Type B pancreatic cell (in vitro differentiated cells): ENCODE results near the gene ITPR2. TPM values are rescaled to one million over a fixed set of nuclear protein-coding genes. Genes with fewer than 3 reads are reported as not detected.
"Not testable (repeated sequence)": the region's sequence is repeated elsewhere in the genome, so short reads cannot be mapped to it uniquely, and the experiment has no call there.

Source experiments
- DNase-seq: peaks from one replicate; pipeline ENCODE4 v3.0.0; 2021; ENCODE audit warnings: mixed read lengths; ENCODE audit not compliant: unreplicated experiment; ENCODE audit errors: extremely low spot score
- H3K27ac Mint-ChIP-seq: 2 replicates; pipeline ENCODE4 v1.8.0; 2021; ENCODE audit warnings: mild to moderate bottlenecking, mixed read lengths
- H3K27me3 Mint-ChIP-seq: 2 replicates; pipeline ENCODE4 v1.8.0; 2021; ENCODE audit warnings: mixed read lengths
- H3K36me3 Mint-ChIP-seq: 2 replicates; pipeline ENCODE4 v1.8.0; 2021; ENCODE audit warnings: mixed read lengths
- H3K4me1 Mint-ChIP-seq: one replicate; pipeline ENCODE4 v1.8.0; 2021; ENCODE audit warnings: mixed read lengths; ENCODE audit not compliant: unreplicated experiment
- H3K4me3 Mint-ChIP-seq: 2 replicates; pipeline ENCODE4 v1.8.0; 2021; ENCODE audit warnings: mild to moderate bottlenecking, mixed read lengths
- H3K9me3 Mint-ChIP-seq: 2 replicates; pipeline ENCODE4 v1.8.0; 2021; ENCODE audit warnings: mixed read lengths
- CTCF ChIP-seq: fragments of 200-600 bp; sonication (generic); conservative IDR thresholded peaks from 2 replicates; pipeline ENCODE4 v1.5.0; 2021; ENCODE audit warnings: antibody characterized with exemption, mild to moderate bottlenecking
- total RNA-seq: library from RNA; stranded (reverse); gene quantifications from 2 replicates; pipeline ENCODE4 v1.2.1, GENCODE V29; 2021; ENCODE audit warnings: low replicate concordance

The ITPR2 gene
- total RNA-seq, 1 donor from 2014 or later: 33.7 TPM

DNA sequence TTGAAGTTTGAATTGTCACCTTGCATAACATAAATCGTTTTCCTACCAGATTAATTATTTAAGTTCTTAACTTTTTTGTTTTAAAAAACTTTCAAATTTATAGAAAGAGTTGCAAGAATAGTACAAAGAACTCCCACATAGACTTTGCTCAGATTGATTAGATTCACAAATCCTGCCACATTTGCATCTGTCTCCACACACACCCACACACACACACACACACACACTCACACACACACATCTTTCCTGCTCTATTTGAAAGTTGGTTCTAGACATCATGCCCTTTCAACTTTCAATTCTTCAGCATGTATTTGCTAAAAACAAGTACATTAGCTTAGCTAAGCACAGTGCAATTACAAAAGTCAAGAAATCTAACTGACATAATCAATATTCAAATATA is 184.0 kb downstream of the ITPR2 start:
- DNase-seq: no peak
- Mint-ChIP-seq H3K27me3 (no peaks in the 10 kb centered on the region), H3K27ac (peak overlapping the region; percentile 13), H3K4me3 (no peak overlapping the region), H3K9me3 (no peaks in the 10 kb centered on the region), H3K36me3 (peaks cover 69% of the 10 kb centered on the region), H3K4me1 (no peaks in the 10 kb centered on the region)
- no peak for TF ChIP-seq CTCF

DNA sequence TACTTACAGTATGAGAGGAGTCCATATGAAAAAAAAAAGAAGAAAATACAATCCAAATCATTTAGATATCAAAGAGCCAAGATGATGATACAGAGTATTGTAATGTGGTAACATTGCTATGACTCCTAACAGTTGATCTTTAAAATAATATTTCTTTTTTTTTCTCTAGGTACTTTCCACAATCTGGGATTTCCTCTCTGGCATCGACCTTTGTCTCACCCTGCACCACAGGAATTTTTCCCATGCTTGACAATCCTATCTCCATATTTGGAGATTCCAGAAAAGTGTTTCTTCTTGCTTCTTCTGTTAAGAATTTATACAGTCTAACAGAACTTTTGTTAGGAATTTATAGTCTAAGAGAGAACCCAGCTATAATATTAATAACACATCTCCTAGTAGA is 184.4 kb downstream of the ITPR2 start:
- H3K27ac Mint-ChIP-seq: no peak overlapping the region
- H3K4me3 Mint-ChIP-seq: no peak overlapping the region
- H3K4me1 Mint-ChIP-seq: no peaks in the 10 kb centered on the region
- no peak for DNase-seq
- peaks cover 68% of the 10 kb centered on the region for H3K36me3 Mint-ChIP-seq
- no peaks in the 10 kb centered on the region for H3K27me3 Mint-ChIP-seq
- TF ChIP-seq CTCF: no peak
- no peaks in the 10 kb centered on the region for H3K9me3 Mint-ChIP-seq

DNA sequence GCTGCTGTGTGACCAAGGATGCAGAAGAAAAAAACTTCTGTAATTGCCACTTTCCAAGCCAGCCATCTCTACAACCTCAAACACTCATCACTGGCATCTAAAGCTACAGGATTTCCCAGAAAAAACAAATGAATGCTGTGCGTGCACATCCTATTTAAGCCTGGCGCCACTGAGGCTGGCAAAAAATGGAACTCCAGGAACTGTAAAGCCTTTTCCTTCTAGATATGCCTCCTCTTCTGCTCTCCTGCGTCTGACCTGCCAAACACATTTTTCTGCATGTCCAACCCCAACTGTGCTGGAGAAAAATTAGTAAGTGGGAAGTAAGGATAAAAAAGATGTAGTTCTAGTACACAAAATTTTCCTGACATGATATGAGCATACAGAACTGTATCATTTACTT is 184.9 kb downstream of the ITPR2 start:
- TF ChIP-seq CTCF: no peak
- H3K4me3 Mint-ChIP-seq: no peak overlapping the region
- H3K27me3 Mint-ChIP-seq: no peaks in the 10 kb centered on the region
- H3K9me3 Mint-ChIP-seq: no peaks in the 10 kb centered on the region
- peaks cover 72% of the 10 kb centered on the region for H3K36me3 Mint-ChIP-seq
- H3K4me1 Mint-ChIP-seq: no peaks in the 10 kb centered on the region
- H3K27ac Mint-ChIP-seq: no peak overlapping the region
- no peak for DNase-seq

GRCh38 chr12:26647088-26647487 is 185.9 kb downstream of the ITPR2 start:
- H3K4me3 Mint-ChIP-seq: no peak overlapping the region
- TF ChIP-seq CTCF: no peak
- H3K9me3 Mint-ChIP-seq: no peaks in the 10 kb centered on the region
- H3K4me1 Mint-ChIP-seq: no peaks in the 10 kb centered on the region
- no peak overlapping the region for H3K27ac Mint-ChIP-seq
- peaks cover 66% of the 10 kb centered on the region for H3K36me3 Mint-ChIP-seq
- DNase-seq: no peak
- no peaks in the 10 kb centered on the region for H3K27me3 Mint-ChIP-seq

DNA sequence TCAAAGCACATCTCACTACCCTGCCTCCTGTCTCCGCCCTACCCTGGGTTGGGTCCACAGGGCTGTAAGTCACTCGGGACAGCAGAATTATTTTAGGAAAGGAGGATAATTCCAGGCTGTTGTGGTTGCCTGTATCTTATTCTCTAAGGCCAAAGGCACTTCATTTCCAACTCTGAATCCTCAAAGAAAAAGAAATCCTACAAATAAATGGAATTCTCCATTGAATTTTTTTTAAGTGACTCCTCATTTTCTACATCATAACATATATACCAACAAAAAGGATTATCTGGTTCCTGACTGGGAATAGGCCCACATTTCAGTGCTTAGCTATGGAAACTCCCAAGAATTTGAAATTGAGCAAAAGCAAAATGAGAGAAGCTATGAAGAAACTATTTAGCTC is 186.4 kb downstream of the ITPR2 start:
- Mint-ChIP-seq H3K36me3 (peaks cover 62% of the 10 kb centered on the region), H3K4me3 (no peak overlapping the region), H3K9me3 (no peaks in the 10 kb centered on the region), H3K27ac (no peak overlapping the region), H3K4me1 (no peaks in the 10 kb centered on the region), H3K27me3 (no peaks in the 10 kb centered on the region)
- no peak for TF ChIP-seq CTCF
- no peak for DNase-seq

GRCh38 chr12:26644376-26644775 is 188.6 kb downstream of the ITPR2 start:
- H3K36me3 Mint-ChIP-seq: peaks cover 56% of the 10 kb centered on the region
- H3K27me3 Mint-ChIP-seq, H3K27ac Mint-ChIP-seq, H3K9me3 Mint-ChIP-seq, H3K4me3 Mint-ChIP-seq, H3K4me1 Mint-ChIP-seq, DNase-seq: not testable (repeated sequence)
